UCSD-AML1 (cell line): ENCODE results near the gene PLPP4.

Source experiments
- DNase-seq: peaks from one replicate; lab custom pipeline; 2025; ENCODE audit not compliant: unreplicated experiment; lab: John Stamatoyannopoulos, UW

PLPP4 gene

DNA sequence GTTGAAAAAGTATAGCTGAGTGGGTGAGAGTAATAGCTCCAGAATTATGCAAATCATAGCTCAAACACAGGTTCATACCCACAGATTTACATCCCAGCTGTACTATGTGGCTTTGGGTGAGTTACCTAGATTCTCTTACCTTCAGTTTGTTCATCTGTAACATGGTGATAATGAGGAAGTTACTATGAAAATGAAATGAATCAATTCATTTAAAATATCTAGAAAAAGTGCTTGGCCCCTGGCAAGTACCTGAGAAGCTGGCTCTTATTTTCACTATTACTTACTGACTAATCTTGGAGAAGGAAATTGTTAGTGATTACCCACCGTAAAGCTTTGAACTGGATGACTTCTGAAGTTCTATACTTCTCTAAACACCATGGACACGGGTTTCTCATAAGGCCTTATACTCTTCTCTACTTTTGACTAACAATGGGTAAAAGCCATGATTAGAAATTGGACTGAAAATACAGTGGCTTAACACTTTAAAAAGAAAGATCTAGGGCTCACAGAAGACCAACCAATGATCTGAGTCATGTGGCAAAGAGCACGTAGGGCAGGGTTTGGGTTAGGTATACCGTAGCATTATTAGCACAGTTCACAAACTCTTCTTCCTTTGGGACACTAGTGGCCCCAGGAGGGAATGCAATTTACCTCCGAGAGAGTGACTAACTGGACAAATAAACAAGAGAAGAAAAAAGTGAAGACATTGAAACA lies 149.2 kb downstream of the PLPP4 start:
- DNase-seq, result no peak

DNA sequence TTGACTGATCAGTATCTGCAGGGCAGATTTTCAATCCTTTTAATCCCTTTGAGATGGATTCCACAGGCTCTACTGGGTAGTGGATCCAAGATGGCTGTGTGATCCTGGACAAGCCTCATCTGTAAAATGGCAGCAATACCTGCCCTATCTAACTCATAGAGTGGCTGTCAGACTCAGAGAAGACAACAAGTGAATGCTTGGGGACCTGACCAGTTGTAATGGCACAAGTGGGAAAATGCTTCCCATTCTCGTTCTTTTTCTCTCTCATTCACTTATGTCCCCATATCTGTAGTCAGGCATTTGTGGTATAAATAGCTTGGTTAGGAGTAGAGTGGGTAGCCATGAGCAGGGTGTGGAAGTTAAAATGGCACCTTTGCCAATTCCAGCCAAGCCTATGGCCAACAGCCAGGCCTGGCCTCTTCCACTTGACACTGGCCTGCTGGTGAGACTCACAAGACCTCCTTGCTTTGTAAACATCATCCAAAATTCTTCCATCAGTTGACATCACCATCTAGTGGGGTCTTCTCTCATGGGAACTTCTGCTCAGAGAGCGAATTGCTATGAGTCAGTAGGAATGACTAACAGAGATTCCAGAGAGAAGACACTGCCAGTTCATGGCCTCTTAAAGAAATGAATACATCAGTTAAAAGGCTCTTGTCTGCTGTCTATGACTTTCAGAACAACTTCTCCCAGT lies 150.1 kb downstream of the PLPP4 start:
- no peak for DNase-seq

- no peak for DNase-seq
These were observed 151.0 kb downstream of the PLPP4 start for GRCh38 chr10:120607710-120608703.

GRCh38 chr10:120609006-120609405 lies 152.0 kb downstream of the PLPP4 start:
- no peak for DNase-seq

- DNase-seq, result no peak
These were observed 153.8 kb downstream of the PLPP4 start for GRCh38 chr10:120610791-120611190.

- no peak for DNase-seq
These were observed 155.7 kb downstream of the PLPP4 start for GRCh38 chr10:120612756-120613155.

- DNase-seq, result no peak
These were observed 156.2 kb downstream of the PLPP4 start for GRCh38 chr10:120613180-120613579.

GRCh38 chr10:120614680-120615079 lies 157.7 kb downstream of the PLPP4 start:
- no peak for DNase-seq

DNA sequence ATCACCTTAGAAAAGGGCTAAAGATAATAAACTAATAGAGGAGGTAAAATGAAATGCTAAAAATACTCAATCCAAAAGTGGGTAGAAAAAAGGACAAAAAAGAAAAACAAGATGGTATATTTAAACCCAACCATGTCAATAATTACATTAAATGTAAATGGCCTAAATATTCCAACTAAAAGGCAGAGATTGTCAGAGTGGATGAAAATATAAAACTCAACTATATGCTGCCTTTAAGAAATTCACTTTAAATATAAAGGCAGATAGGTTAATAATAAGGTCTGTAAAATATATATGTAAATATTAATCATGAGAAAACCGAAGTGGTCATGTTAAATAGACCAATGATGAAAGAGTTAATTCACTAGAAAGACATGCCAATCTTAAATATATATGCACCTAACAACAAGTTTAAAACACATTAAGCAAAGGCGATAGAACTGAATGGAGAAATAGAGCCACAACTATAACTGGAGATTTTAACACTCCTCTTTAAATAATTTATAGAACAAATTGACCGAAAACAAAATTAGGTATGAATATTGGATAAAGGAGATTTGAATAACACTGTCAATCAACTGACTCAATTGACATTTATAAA lies 159.4 kb downstream of the PLPP4 start:
- DNase-seq, result no peak

DNA sequence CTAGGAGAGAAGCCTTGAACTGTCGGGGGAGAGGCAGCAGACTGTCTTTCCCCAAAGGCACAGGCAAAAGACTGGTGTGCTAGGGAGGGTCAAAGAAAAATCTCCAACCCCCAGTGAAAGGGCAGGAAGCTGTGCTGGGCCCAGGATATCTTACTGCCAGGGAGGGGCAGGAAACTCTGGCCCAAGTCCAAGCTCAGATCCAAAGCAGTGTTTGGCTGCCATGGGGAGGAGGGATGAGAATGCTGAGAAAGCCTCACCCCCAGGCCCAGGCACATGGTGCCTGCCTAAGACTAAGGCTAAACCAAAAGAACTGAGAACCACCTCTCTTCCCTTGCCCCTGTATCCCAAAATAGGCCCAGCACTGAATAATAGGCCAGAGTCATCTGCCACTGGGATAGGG lies 171.2 kb downstream of the PLPP4 start:
- no peak for DNase-seq

DNA sequence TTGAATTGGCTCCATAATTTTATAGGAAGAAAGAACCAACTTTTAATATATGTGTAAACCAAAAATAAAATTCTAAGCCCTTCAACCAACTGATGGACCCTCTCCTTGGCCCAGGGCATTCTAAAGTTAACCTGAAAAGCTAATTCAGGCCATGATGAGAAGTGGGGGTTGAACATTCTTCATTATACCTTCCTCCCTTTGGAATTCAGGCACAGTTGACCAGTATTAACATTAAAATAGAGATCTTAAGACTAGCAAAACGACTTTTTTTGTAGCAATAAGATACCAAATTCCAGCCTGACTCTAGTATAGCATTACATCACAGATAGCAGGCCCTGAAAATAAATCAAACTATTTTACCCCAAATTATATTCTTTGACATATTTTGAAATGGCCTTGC lies 173.2 kb downstream of the PLPP4 start:
- DNase-seq, result no peak

- no peak for DNase-seq
These were observed 175.0 kb downstream of the PLPP4 start for GRCh38 chr10:120632047-120632446.

GRCh38 chr10:120632942-120633341 lies 175.9 kb downstream of the PLPP4 start:
- DNase-seq, result no peak

DNA sequence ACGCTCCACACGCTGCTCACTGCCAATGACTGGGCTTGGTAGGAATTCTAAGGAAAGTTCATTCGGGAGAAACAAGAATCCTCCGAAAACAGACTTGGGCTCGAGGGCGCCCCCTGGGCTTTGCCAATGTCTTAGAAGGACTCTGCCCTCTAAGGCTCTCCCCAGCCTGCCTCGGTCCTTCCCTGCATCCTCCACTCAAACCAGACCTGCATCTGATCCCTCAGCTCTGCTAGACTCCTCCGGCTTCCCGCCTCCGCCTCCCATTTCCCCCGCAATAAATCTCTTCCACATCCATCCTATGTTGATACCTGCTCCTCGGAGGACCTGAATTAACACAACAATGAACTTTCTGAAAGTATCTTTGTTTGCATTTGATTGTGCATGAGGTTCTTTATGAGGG lies 177.6 kb downstream of the PLPP4 start:
- no peak for DNase-seq
